ENCODE data around the gene ZBTB2.

- TF ChIP-seq CTCF (conservative IDR thresholded peaks at IDR 0.05; ENCODE audit: low read depth, low read length) (no peak), POLR2A (IDR thresholded peaks at IDR 0.05; ENCODE audit: low read depth, low read length) (no peak), MXI1 (IDR thresholded peaks at IDR 0.05; ENCODE audit: borderline replicate concordance, low read depth, low read length) (no peak), USF2 (IDR thresholded peaks at IDR 0.05; ENCODE audit: low read depth, low read length) (no peak), CHD1 (IDR thresholded peaks at IDR 0.05; ENCODE audit: low read depth, low read length) (no peak), RCOR1 (IDR thresholded peaks at IDR 0.05; ENCODE audit: insufficient replicate concordance, low read length) (no peak), SMC3 (IDR thresholded peaks at IDR 0.05; ENCODE audit: low read depth, low read length) (no peak), MAZ (IDR thresholded peaks at IDR 0.05; ENCODE audit: borderline replicate concordance, low read depth, low read length) (no peak), CEBPB (IDR thresholded peaks at IDR 0.05; ENCODE audit: low read depth, low read length) (no peak), RFX5 (IDR thresholded peaks at IDR 0.05; ENCODE audit: low read depth, low read length) (no peak), BHLHE40 (IDR thresholded peaks at IDR 0.05; ENCODE audit: low read depth, low read length) (no peak), MAFK (IDR thresholded peaks at IDR 0.05; ENCODE audit: low read depth, low read length) (no peak)
These were observed 39.6 kb downstream of the ZBTB2 start for GRCh38 chr6:151351731-151352130.

Data from IMR-90 (cell line).